ENCODE measurements around the gene INPP5J. TPM values are rescaled to one million over a fixed set of nuclear protein-coding genes. Genes with fewer than 3 reads are reported as not detected.

Gene INPP5J
- total RNA-seq, 1 experiment from 2014 or later: 1.7 TPM

DNA sequence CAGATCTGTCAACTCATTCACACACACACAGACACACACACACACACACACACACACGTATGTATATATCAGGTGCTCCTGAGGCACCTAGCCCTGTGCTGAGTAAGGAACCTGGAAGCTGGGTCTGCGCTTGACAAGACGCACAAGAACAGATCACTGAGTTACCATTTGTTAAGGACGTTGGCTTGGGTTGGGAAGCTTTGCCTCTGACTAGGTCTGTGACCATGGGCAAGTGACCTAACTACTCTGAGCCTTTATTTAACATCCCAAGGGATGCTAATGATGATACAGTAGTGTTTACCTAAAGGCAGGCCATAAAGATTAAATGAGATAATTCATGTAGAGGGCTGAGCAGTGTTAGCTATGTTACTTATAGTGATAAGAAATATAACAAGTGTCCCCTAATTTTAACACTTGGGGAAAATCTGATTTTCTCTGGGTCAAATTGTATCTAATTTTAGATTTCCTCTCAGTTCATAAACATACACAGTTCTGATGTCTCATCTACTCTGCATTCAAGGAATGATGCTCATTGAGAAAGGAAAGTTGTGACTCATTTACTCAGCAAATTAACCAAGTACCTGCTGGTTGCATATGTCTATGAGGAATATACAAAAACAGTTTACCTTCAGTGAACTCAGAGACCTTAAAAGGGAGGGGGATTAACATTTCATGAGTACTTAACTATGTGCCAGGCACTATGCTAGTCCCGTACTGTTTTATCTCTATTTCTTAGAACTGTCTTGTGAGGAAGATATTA lies 50.8 kb downstream of the INPP5J start:
- ATAC-seq (peak; percentile 80), DNase-seq (ENCODE audit: low read depth, low spot score) (peak; percentile 80)
- no peaks in the 10 kb centered on the region for H3K4me1 ChIP-seq (ENCODE audit: control insufficient read depth, insufficient read depth, low read length)
- H3K4me3 ChIP-seq (ENCODE audit: low read depth in 2 of 2, low read length in 2 of 2): no peak overlapping the region
- TF ChIP-seq, protein P1, sequence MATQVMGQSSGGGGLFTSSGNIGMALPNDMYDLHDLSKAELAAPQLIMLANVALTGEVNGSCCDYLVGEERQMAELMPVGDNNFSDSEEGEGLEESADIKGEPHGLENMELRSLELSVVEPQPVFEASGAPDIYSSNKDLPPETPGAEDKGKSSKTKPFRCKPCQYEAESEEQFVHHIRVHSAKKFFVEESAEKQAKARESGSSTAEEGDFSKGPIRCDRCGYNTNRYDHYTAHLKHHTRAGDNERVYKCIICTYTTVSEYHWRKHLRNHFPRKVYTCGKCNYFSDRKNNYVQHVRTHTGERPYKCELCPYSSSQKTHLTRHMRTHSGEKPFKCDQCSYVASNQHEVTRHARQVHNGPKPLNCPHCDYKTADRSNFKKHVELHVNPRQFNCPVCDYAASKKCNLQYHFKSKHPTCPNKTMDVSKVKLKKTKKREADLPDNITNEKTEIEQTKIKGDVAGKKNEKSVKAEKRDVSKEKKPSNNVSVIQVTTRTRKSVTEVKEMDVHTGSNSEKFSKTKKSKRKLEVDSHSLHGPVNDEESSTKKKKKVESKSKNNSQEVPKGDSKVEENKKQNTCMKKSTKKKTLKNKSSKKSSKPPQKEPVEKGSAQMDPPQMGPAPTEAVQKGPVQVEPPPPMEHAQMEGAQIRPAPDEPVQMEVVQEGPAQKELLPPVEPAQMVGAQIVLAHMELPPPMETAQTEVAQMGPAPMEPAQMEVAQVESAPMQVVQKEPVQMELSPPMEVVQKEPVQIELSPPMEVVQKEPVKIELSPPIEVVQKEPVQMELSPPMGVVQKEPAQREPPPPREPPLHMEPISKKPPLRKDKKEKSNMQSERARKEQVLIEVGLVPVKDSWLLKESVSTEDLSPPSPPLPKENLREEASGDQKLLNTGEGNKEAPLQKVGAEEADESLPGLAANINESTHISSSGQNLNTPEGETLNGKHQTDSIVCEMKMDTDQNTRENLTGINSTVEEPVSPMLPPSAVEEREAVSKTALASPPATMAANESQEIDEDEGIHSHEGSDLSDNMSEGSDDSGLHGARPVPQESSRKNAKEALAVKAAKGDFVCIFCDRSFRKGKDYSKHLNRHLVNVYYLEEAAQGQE (IDR thresholded peaks at IDR 0.05; ENCODE audit: insufficient read depth in 1 of 2, low read depth in 2 of 2, low read length in 1 of 2): no peak
- TF ChIP-seq, protein P2, sequence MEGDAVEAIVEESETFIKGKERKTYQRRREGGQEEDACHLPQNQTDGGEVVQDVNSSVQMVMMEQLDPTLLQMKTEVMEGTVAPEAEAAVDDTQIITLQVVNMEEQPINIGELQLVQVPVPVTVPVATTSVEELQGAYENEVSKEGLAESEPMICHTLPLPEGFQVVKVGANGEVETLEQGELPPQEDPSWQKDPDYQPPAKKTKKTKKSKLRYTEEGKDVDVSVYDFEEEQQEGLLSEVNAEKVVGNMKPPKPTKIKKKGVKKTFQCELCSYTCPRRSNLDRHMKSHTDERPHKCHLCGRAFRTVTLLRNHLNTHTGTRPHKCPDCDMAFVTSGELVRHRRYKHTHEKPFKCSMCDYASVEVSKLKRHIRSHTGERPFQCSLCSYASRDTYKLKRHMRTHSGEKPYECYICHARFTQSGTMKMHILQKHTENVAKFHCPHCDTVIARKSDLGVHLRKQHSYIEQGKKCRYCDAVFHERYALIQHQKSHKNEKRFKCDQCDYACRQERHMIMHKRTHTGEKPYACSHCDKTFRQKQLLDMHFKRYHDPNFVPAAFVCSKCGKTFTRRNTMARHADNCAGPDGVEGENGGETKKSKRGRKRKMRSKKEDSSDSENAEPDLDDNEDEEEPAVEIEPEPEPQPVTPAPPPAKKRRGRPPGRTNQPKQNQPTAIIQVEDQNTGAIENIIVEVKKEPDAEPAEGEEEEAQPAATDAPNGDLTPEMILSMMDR (IDR thresholded peaks at IDR 0.05): no peak
- TF ChIP-seq TCF7L2 (IDR thresholded peaks at IDR 0.05; ENCODE audit: low read depth, low read length) (no peak), SIN3A (IDR thresholded peaks at IDR 0.05; ENCODE audit: borderline replicate concordance, insufficient read depth, low read depth, low read length) (no peak), POLR2AphosphoS5 (IDR thresholded peaks at IDR 0.05; ENCODE audit: low read depth, low read length) (no peak)
- no TSS peak for BruUV-seq (replicated peaks)
- H3K9me3 ChIP-seq (ENCODE audit: control insufficient read depth, insufficient read depth, low read depth, low read length): no peaks in the 10 kb centered on the region
- CTCF ChIA-PET: interaction anchor here (0.6 kb wide), 1 partner anchor 192 kb away, joined by 3 read pairs; no protein-coding TSS in a partner anchor
- POLR2A ChIA-PET: no interaction called here
- intact Hi-C loops (cut with micrococcal nuclease; ENCODE audit: unreplicated experiment): no loop called here
- in situ Hi-C loops (cut with HindIII; ENCODE audit: low pct_unique_long_range_greater_than_20kb, low sequenced_read_pairs): no loop called here
- no peak overlapping the region for H3K27ac ChIP-seq (ENCODE audit: low read length)
- no peaks in the 10 kb centered on the region for H3K36me3 ChIP-seq (ENCODE audit: control insufficient read depth, insufficient read depth, low read length)
- H3K27me3 ChIP-seq (ENCODE audit: control insufficient read depth, insufficient read depth, low read length): no peaks in the 10 kb centered on the region

DNA sequence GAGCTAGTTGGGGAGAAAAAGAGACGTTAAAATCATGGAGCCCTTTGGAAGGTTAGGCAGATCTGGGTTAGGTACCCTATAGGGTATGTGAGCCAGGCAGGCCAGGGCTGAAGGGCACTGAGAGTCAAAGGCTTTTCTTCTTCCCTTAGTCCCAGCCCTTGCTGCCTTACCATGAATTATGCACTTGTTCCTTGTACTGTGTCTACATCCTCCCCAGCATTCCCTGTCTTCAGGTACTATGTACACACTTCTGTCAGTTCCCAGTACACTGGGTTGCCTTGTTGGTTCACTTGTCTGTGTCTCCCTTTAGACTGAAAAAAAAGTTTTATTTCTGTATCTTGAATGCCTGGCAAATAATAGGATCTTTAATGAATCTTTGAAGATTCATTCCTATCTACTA lies 54.2 kb downstream of the INPP5J start:
- CTCF ChIA-PET: no interaction called here
- TF ChIP-seq SIN3A (IDR thresholded peaks at IDR 0.05; ENCODE audit: borderline replicate concordance, insufficient read depth, low read depth, low read length): no peak
- TF ChIP-seq, protein P2 (IDR thresholded peaks at IDR 0.05): no peak
- TF ChIP-seq TCF7L2 (IDR thresholded peaks at IDR 0.05; ENCODE audit: low read depth, low read length): no peak
- TF ChIP-seq, protein P1 (IDR thresholded peaks at IDR 0.05; ENCODE audit: insufficient read depth in 1 of 2, low read depth in 2 of 2, low read length in 1 of 2): no peak
- TF ChIP-seq POLR2AphosphoS5 (IDR thresholded peaks at IDR 0.05; ENCODE audit: low read depth, low read length): no peak
- POLR2A ChIA-PET: interaction anchor here (1.0 kb wide), 1 partner anchor 15 kb away, joined by 15 read pairs; no protein-coding TSS in a partner anchor
- no peaks in the 10 kb centered on the region for H3K36me3 ChIP-seq (ENCODE audit: control insufficient read depth, insufficient read depth, low read length)
- peaks cover 7% of the 10 kb centered on the region; the same call in 1 of the 2 replicates for H3K4me1 ChIP-seq (ENCODE audit: control insufficient read depth, insufficient read depth, low read length)
- ATAC-seq (no peak), DNase-seq (ENCODE audit: low read depth, low spot score) (no peak)
- in situ Hi-C loops (cut with HindIII; ENCODE audit: low pct_unique_long_range_greater_than_20kb, low sequenced_read_pairs) (no loop called here), intact Hi-C loops (cut with micrococcal nuclease; ENCODE audit: unreplicated experiment) (no loop called here)
- H3K4me3 ChIP-seq (ENCODE audit: low read depth in 2 of 2, low read length in 2 of 2): no peak overlapping the region
- no TSS peak for BruUV-seq (replicated peaks)
- H3K27ac ChIP-seq (ENCODE audit: low read length): no peak overlapping the region
- no peaks in the 10 kb centered on the region for H3K27me3 ChIP-seq (ENCODE audit: control insufficient read depth, insufficient read depth, low read length)
- no peaks in the 10 kb centered on the region for H3K9me3 ChIP-seq (ENCODE audit: control insufficient read depth, insufficient read depth, low read depth, low read length)

Measured in Panc1 (cell line).